Measurements from ENCODE around the gene TBX3.

Gene TBX3

GRCh38 chr12:114690267-114691135, 6.5 kb upstream of the TBX3 start:
- peaks cover 29% of the 10 kb centered on the region for H3K27me3 ChIP-seq (ENCODE audit: insufficient read depth, low read length, poor library complexity)
- H3K79me2 ChIP-seq (ENCODE audit: insufficient read depth, low read length) = no peaks in the 10 kb centered on the region
- no peak overlapping the region for H2AFZ ChIP-seq (ENCODE audit: low read depth, low read length)
- no peaks in the 10 kb centered on the region for H3K9me3 ChIP-seq (ENCODE audit: insufficient read depth, low read length, severe bottlenecking)
- H3K4me2 ChIP-seq (ENCODE audit: insufficient read depth, low read length) = no peak overlapping the region
- H4K20me1 ChIP-seq (ENCODE audit: insufficient read depth, low read length) = no peaks in the 10 kb centered on the region
- no peak for TF ChIP-seq EZH2 (IDR thresholded peaks at IDR 0.05; ENCODE audit: borderline replicate concordance, low read depth, low read length, severe bottlenecking)
- TF ChIP-seq, protein P1, sequence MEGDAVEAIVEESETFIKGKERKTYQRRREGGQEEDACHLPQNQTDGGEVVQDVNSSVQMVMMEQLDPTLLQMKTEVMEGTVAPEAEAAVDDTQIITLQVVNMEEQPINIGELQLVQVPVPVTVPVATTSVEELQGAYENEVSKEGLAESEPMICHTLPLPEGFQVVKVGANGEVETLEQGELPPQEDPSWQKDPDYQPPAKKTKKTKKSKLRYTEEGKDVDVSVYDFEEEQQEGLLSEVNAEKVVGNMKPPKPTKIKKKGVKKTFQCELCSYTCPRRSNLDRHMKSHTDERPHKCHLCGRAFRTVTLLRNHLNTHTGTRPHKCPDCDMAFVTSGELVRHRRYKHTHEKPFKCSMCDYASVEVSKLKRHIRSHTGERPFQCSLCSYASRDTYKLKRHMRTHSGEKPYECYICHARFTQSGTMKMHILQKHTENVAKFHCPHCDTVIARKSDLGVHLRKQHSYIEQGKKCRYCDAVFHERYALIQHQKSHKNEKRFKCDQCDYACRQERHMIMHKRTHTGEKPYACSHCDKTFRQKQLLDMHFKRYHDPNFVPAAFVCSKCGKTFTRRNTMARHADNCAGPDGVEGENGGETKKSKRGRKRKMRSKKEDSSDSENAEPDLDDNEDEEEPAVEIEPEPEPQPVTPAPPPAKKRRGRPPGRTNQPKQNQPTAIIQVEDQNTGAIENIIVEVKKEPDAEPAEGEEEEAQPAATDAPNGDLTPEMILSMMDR (IDR thresholded peaks at IDR 0.05; ENCODE audit: borderline replicate concordance, extremely low read depth, low read length, poor library complexity, severe bottlenecking) = no peak
- H3K9ac ChIP-seq (ENCODE audit: low read depth, low read length) = no peak overlapping the region
- H3K36me3 ChIP-seq (ENCODE audit: insufficient read depth, low read length) = no peaks in the 10 kb centered on the region
- H3K27ac ChIP-seq (ENCODE audit: low read length) = no peak overlapping the region
- H3K4me3 ChIP-seq (ENCODE audit: low read depth in 1 of 2, low read length in 2 of 2) = no peak overlapping the region
- ATAC-seq (ENCODE audit: insufficient read depth, low read depth) (no peak), DNase-seq (no peak)
- no peaks in the 10 kb centered on the region for H3K4me1 ChIP-seq (ENCODE audit: insufficient read depth, low read length)

GRCh38 chr12:114689075-114689994, 5.4 kb upstream of the TBX3 start:
- Histone ChIP-seq H3K9me3 (ENCODE audit: insufficient read depth, low read length, severe bottlenecking) (no peaks in the 10 kb centered on the region), H3K4me1 (ENCODE audit: insufficient read depth, low read length) (no peaks in the 10 kb centered on the region)
- no peak for ATAC-seq (ENCODE audit: insufficient read depth, low read depth)

DNA sequence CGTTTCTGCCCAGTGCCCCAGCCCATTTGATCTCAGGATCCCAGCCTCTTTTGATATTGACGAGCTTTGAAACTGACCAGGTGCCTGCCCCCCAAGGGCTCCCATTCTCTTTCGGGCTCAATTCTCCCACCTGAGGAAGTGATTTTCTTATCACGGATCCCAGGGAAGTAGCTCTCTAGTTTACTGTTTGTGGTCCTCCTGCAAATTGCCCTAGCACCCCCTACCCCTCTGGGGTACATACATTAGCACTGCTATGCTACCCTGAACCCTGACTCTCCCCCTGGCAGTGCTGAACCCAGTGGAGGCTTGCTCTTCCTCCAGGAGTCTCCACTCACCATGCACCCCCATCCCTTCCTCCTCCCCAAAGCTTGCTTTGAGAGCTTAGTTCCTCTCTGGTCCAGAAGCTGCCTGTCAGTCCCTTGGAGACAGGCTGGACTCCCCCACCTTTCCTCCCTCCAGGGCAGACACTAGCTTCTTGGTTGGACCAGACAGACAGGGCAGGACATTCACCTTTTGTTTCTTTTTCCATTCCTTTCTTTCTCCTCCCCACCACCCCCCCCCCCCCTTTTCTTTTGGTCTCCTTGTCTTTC, 4.4 kb upstream of the TBX3 start:
- no peaks in the 10 kb centered on the region for H3K36me3 ChIP-seq (ENCODE audit: insufficient read depth, low read length)
- H3K27me3 ChIP-seq (ENCODE audit: insufficient read depth, low read length, poor library complexity) = peaks cover 26% of the 10 kb centered on the region
- ATAC-seq (ENCODE audit: insufficient read depth, low read depth) (no peak), DNase-seq (no peak)
- no peaks in the 10 kb centered on the region for H3K4me1 ChIP-seq (ENCODE audit: insufficient read depth, low read length)
- H3K27ac ChIP-seq (ENCODE audit: low read length) = no peak overlapping the region
- no peak overlapping the region for H3K4me2 ChIP-seq (ENCODE audit: insufficient read depth, low read length)
- H2AFZ ChIP-seq (ENCODE audit: low read depth, low read length) = no peak overlapping the region
- no peak overlapping the region for H3K4me3 ChIP-seq (ENCODE audit: low read depth in 1 of 2, low read length in 2 of 2)
- H3K9ac ChIP-seq (ENCODE audit: low read depth, low read length) = no peak overlapping the region
- H3K79me2 ChIP-seq (ENCODE audit: insufficient read depth, low read length) = no peaks in the 10 kb centered on the region
- TF ChIP-seq, protein P1 (IDR thresholded peaks at IDR 0.05; ENCODE audit: borderline replicate concordance, extremely low read depth, low read length, poor library complexity, severe bottlenecking) = no peak
- no peak for TF ChIP-seq EZH2 (IDR thresholded peaks at IDR 0.05; ENCODE audit: borderline replicate concordance, low read depth, low read length, severe bottlenecking)
- H4K20me1 ChIP-seq (ENCODE audit: insufficient read depth, low read length) = no peaks in the 10 kb centered on the region
- H3K9me3 ChIP-seq (ENCODE audit: insufficient read depth, low read length, severe bottlenecking) = no peaks in the 10 kb centered on the region

More at GRCh38 chr12:114689075-114689994, 5.4 kb upstream of the TBX3 start:
- Histone ChIP-seq H3K36me3 (ENCODE audit: insufficient read depth, low read length) (no peaks in the 10 kb centered on the region), H3K79me2 (ENCODE audit: insufficient read depth, low read length) (no peaks in the 10 kb centered on the region), H2AFZ (ENCODE audit: low read depth, low read length) (no peak overlapping the region), H3K27me3 (ENCODE audit: insufficient read depth, low read length, poor library complexity) (peaks cover 26% of the 10 kb centered on the region), H3K4me3 (ENCODE audit: low read depth in 1 of 2, low read length in 2 of 2) (no peak overlapping the region), H3K4me2 (ENCODE audit: insufficient read depth, low read length) (no peak overlapping the region), H3K9ac (ENCODE audit: low read depth, low read length) (no peak overlapping the region), H4K20me1 (ENCODE audit: insufficient read depth, low read length) (no peaks in the 10 kb centered on the region), H3K27ac (ENCODE audit: low read length) (no peak overlapping the region)
- DNase-seq = no peak
- TF ChIP-seq, protein P1 (IDR thresholded peaks at IDR 0.05; ENCODE audit: borderline replicate concordance, extremely low read depth, low read length, poor library complexity, severe bottlenecking) = no peak
- TF ChIP-seq EZH2 (IDR thresholded peaks at IDR 0.05; ENCODE audit: borderline replicate concordance, low read depth, low read length, severe bottlenecking) = no peak
